ENCODE data around the gene CTRL. TPM values are rescaled to one million over a fixed set of nuclear protein-coding genes. Genes with fewer than 3 reads are reported as not detected.

CTRL gene
- total RNA-seq, 2 donors from 2014 or later = 0.66 to 2.3 TPM

DNA sequence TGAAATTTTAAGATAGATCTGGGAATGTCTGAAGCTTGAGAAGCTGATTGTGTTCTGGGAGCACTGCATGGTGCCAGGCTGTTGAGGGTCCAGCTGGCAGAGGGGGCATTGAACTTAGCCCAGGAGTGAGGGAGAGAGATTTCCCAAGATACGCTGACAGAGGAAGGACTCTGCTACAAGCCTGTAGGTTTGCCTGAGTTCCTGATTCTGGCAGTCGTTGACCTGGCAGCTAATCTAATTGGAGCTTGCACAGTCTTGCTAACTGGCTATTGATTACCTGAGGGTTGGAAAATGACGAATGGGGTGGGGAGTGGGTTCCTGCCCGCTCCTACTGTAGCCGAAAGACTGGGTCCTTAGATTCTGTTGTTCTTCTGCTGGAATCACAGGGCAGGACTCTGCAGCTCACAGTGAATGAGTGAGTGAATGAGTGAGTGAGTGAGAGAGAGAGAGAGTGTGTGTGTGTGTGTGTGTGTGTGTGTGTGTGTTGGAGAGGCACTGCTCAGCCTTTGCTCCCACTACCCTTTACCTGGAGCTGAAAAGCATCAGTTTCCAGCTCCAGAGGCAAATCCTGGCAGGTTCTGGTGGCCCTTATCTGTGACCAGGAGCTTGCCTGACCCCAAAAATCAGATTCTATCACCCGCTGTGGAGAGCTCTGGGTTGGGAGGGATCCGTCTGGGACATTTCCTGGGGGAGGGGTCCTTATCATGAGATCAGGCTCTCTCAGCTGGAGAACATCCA, 16.7 kb downstream of the CTRL start:
- peak; percentile 67 for DNase-seq
- no peaks in the 10 kb centered on the region for H3K9me3 Mint-ChIP-seq

GRCh38 chr16:67910158-67910557, 21.5 kb downstream of the CTRL start:
- H3K36me3 Mint-ChIP-seq (ENCODE audit: low read depth) = peaks cover 26% of the 10 kb centered on the region
- Histone ChIP-seq H3K36me3 (ENCODE audit: control insufficient read depth, insufficient read depth, low read length) (peaks cover 20% of the 10 kb centered on the region), H3K27ac (ENCODE audit: low read depth, low read length) (no peak overlapping the region), H3K4me1 (ENCODE audit: control insufficient read depth, insufficient read depth, low read length) (peaks cover 4% of the 10 kb centered on the region), H3K27me3 (ENCODE audit: control insufficient read depth, insufficient read depth, low read length, poor library complexity, severe bottlenecking) (no peaks in the 10 kb centered on the region), H3K9ac (ENCODE audit: extremely low read depth, low read length, poor library complexity, severe bottlenecking) (no peak overlapping the region), H3K4me3 (ENCODE audit: low read length) (no peak overlapping the region), H3K9me3 (ENCODE audit: control insufficient read depth, low read length) (no peaks in the 10 kb centered on the region)
- DNase-seq = no peak
- peaks cover 13% of the 10 kb centered on the region for H3K4me1 Mint-ChIP-seq
- 90 to 94% methylated on average over 2 of the region's 2 CpGs for WGBS, 2 experiments (ENCODE audit: insufficient coverage in 1 of 2, insufficient read length in 1 of 2)
- H3K27me3 Mint-ChIP-seq (ENCODE audit: insufficient read depth) = no peaks in the 10 kb centered on the region
- no peak for TF ChIP-seq CTCF (conservative IDR thresholded peaks at IDR 0.05)
- H3K9me3 Mint-ChIP-seq = no peaks in the 10 kb centered on the region
- H3K4me3 Mint-ChIP-seq = no peak overlapping the region
- H3K27ac Mint-ChIP-seq = peak overlapping the region; percentile 26

More for the DNA sequence above, 16.7 kb downstream of the CTRL start:
- no peak overlapping the region for H3K27ac ChIP-seq (ENCODE audit: low read depth, low read length)
- no peak for TF ChIP-seq CTCF (conservative IDR thresholded peaks at IDR 0.05)
- no peak overlapping the region for H3K9ac ChIP-seq (ENCODE audit: extremely low read depth, low read length, poor library complexity, severe bottlenecking)
- peak overlapping the region; percentile 71 for H3K27ac Mint-ChIP-seq
- H3K9me3 ChIP-seq (ENCODE audit: control insufficient read depth, low read length) = no peaks in the 10 kb centered on the region
- peaks cover 26% of the 10 kb centered on the region for H3K36me3 ChIP-seq (ENCODE audit: control insufficient read depth, insufficient read depth, low read length)
- H3K4me3 ChIP-seq (ENCODE audit: low read length) = no peak overlapping the region
- peaks cover 4% of the 10 kb centered on the region for H3K4me1 ChIP-seq (ENCODE audit: control insufficient read depth, insufficient read depth, low read length)
- no peak overlapping the region for H3K4me3 Mint-ChIP-seq
- H3K27me3 Mint-ChIP-seq (ENCODE audit: insufficient read depth) = no peaks in the 10 kb centered on the region
- peaks cover 28% of the 10 kb centered on the region for H3K4me1 Mint-ChIP-seq
- peaks cover 27% of the 10 kb centered on the region for H3K36me3 Mint-ChIP-seq (ENCODE audit: low read depth)
- no peaks in the 10 kb centered on the region for H3K27me3 ChIP-seq (ENCODE audit: control insufficient read depth, insufficient read depth, low read length, poor library complexity, severe bottlenecking)
- WGBS, 2 experiments (ENCODE audit: insufficient coverage in 1 of 2, insufficient read length in 1 of 2) = 69 to 74% methylated on average over 7 of the region's 7 CpGs

DNA sequence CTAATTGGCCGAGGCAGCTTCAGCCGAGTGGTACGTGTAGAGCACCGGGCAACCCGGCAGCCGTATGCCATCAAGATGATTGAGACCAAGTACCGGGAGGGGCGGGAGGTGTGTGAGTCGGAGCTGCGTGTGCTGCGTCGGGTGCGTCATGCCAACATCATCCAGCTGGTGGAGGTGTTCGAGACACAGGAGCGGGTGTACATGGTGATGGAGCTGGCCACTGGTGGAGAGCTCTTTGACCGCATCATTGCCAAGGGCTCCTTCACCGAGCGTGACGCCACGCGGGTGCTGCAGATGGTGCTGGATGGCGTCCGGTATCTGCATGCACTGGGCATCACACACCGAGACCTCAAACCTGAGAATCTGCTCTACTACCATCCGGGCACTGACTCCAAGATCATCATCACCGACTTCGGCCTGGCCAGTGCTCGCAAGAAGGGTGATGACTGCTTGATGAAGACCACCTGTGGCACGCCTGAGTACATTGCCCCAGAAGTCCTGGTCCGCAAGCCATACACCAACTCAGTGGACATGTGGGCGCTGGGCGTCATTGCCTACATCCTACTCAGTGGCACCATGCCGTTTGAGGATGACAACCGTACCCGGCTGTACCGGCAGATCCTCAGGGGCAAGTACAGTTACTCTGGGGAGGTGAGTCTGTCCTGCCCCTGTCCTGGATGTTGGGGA, 22.5 kb downstream of the CTRL start:
- DNase-seq = no peak
- peak overlapping the region; percentile 44 for H3K27ac Mint-ChIP-seq
- H3K9me3 Mint-ChIP-seq = no peaks in the 10 kb centered on the region
- Histone ChIP-seq H3K36me3 (ENCODE audit: control insufficient read depth, insufficient read depth, low read length) (peaks cover 20% of the 10 kb centered on the region), H3K9me3 (ENCODE audit: control insufficient read depth, low read length) (no peaks in the 10 kb centered on the region), H3K4me3 (ENCODE audit: low read length) (no peak overlapping the region), H3K4me1 (ENCODE audit: control insufficient read depth, insufficient read depth, low read length) (no peaks in the 10 kb centered on the region), H3K27ac (ENCODE audit: low read depth, low read length) (no peak overlapping the region), H3K27me3 (ENCODE audit: control insufficient read depth, insufficient read depth, low read length, poor library complexity, severe bottlenecking) (no peaks in the 10 kb centered on the region), H3K9ac (ENCODE audit: extremely low read depth, low read length, poor library complexity, severe bottlenecking) (no peak overlapping the region)
- 95 to 97% methylated on average over 35 to 36 of the region's 36 CpGs for WGBS, 2 experiments (ENCODE audit: insufficient coverage in 1 of 2, insufficient read length in 1 of 2)
- H3K4me3 Mint-ChIP-seq = no peak overlapping the region
- peaks cover 28% of the 10 kb centered on the region for H3K36me3 Mint-ChIP-seq (ENCODE audit: low read depth)
- TF ChIP-seq CTCF (conservative IDR thresholded peaks at IDR 0.05) = no peak
- no peaks in the 10 kb centered on the region for H3K27me3 Mint-ChIP-seq (ENCODE audit: insufficient read depth)
- H3K4me1 Mint-ChIP-seq = peaks cover 5% of the 10 kb centered on the region
